A549 (cell line): ENCODE measurements around the gene DEPDC5. TPM values are rescaled to one million over a fixed set of nuclear protein-coding genes. Genes with fewer than 3 reads are reported as not detected.
A peak's percentile ranks its signal among the peaks of the same experiment; 100 is the strongest.

Experiments used
- ATAC-seq, 2 experiments: fragments of 200-7000 bp in 1 of 2; fragments of >200 bp in 1 of 2; cut with Nextera tagmentation in 1 of 2; cut with Tn5 transposase in 1 of 2; 3 replicates each; pipeline versions ENCODE4 v1.8.0 to v1.9.1; 2018 to 2020; ENCODE audit warnings: mild to moderate bottlenecking in 1 of 2, moderate library complexity in 1 of 2
- CTCF ChIA-PET: fragments of 300-600 bp; sonication (Branson Sonifier 250); formaldehyde crosslinking; extraction: SDS; loops from one replicate; lab custom pipeline; 2021; ENCODE audit warnings: antibody characterized with exemption, inconsistent platforms; lab: Yijun Ruan, JAX
- POLR2A ChIA-PET: fragments of 350-600 bp; formaldehyde crosslinking; extraction: SDS; loops from one replicate; lab custom pipeline; 2021; ENCODE audit warnings: antibody characterized with exemption, inconsistent platforms; lab: Yijun Ruan, JAX
- DNase-seq, 2 experiments: peaks; one replicate each; pipeline versions ENCODE4 v3.0.0 to v3.0.0-alpha.2; 2011 to 2016; ENCODE audit warnings: low read depth in 1 of 2, low spot score in 1 of 2
- FAIRE-seq: peaks from 2 replicates; lab custom pipeline; 2011; peaks lifted over from hg19 to GRCh38; lab: Jason Lieb, UNC
- H3K27ac ChIP-seq, 2 experiments: fragments of >200 bp; sonication (Bioruptor Twin); formaldehyde crosslinking; 3 replicates each; pipeline ENCODE4 v1.5.1; 2016 to 2017
- H3K4me1 ChIP-seq: fragments of >200 bp; sonication (Bioruptor Twin); formaldehyde crosslinking; 3 replicates; pipeline ENCODE4 v1.6.1; 2016
- H3K4me2 ChIP-seq: fragments of >200 bp; sonication (Bioruptor Twin); formaldehyde crosslinking; 3 replicates; pipeline ENCODE4 v1.6.1; 2016
- H3K4me3 ChIP-seq: fragments of >200 bp; sonication (Bioruptor Twin); formaldehyde crosslinking; 3 replicates; pipeline ENCODE4 v1.5.1; 2016
- H3K9me3 ChIP-seq: fragments of >200 bp; sonication (Bioruptor Twin); formaldehyde crosslinking; 3 replicates; pipeline ENCODE4 v1.6.1; 2016
- CHD4 ChIP-seq: fragments of 200-600 bp; sonication (generic); IDR thresholded peaks from 2 replicates; pipeline ENCODE4 v1.6.1; 2016; ENCODE audit warnings: antibody characterized with exemption, mild to moderate bottlenecking, borderline replicate concordance
- EHF ChIP-seq: fragments of 250-450 bp; sonication (Bioruptor Pico); IDR thresholded peaks from 2 replicates; pipeline ENCODE4 v1.5.0; 2020; ENCODE audit warnings: mild to moderate bottlenecking
- FOSL2 ChIP-seq, 2 experiments: fragments of 450-650 bp in 1 of 2; fragments of >200 bp in 1 of 2; sonication (Bioruptor Twin) in 1 of 2; formaldehyde crosslinking; IDR thresholded peaks; 2 replicates each; pipeline versions ENCODE4 v1.5.0 to v1.6.1; 2016 to 2020; ENCODE audit warnings: mild to moderate bottlenecking in 1 of 2, moderate library complexity in 1 of 2
- HOXA7 ChIP-seq: fragments of 250-450 bp; sonication (Bioruptor Pico); IDR thresholded peaks from 2 replicates; pipeline ENCODE4 v1.5.0; 2020; ENCODE audit warnings: mild to moderate bottlenecking, moderate library complexity
- JUN ChIP-seq, 2 experiments: fragments of >200 bp; sonication (Bioruptor Twin); formaldehyde crosslinking; IDR thresholded peaks; 2 replicates in 1 of 2; 3 replicates in 1 of 2; pipeline ENCODE4 v1.6.1; 2016 to 2017
- JUNB ChIP-seq: fragments of >200 bp; sonication (Bioruptor Twin); formaldehyde crosslinking; IDR thresholded peaks from 2 replicates; pipeline ENCODE4 v1.6.1; 2016
- MAZ ChIP-seq: fragments of 150-350 bp; IDR thresholded peaks from 2 replicates; pipeline ENCODE4 v1.6.1; 2014; ENCODE audit warnings: antibody characterized with exemption, low read depth, low read length, borderline replicate concordance
- RAD21 ChIP-seq, 2 experiments: fragments of >200 bp in 1 of 2; sonication (Bioruptor Twin) in 1 of 2; formaldehyde crosslinking in 1 of 2; IDR thresholded peaks in 1 of 2; conservative IDR thresholded peaks in 1 of 2; 2 replicates in 1 of 2; 3 replicates in 1 of 2; pipeline ENCODE4 v1.6.1; 2012 to 2018; ENCODE audit warnings: inconsistent platforms in 1 of 2
- RFX5 ChIP-seq: fragments of 450-650 bp; IDR thresholded peaks from 2 replicates; pipeline ENCODE4 v1.7.1; 2014; ENCODE audit warnings: antibody characterized with exemption, mild to moderate bottlenecking, moderate library complexity
- RNF2 ChIP-seq: fragments of 200-600 bp; sonication (generic); IDR thresholded peaks from 2 replicates; pipeline ENCODE4 v1.6.1; 2016; ENCODE audit warnings: low read depth, mild to moderate bottlenecking, antibody characterized with exemption, moderate library complexity, borderline replicate concordance
- SREBF2 ChIP-seq: fragments of 450-650 bp; IDR thresholded peaks from 2 replicates; pipeline ENCODE4 v1.6.1; 2014; ENCODE audit warnings: mild to moderate bottlenecking, moderate library complexity
- TP53 ChIP-seq: fragments of 250-450 bp; sonication (Bioruptor Pico); IDR thresholded peaks from 2 replicates; pipeline ENCODE4 v1.5.0; 2021; ENCODE audit warnings: mild to moderate bottlenecking, moderate library complexity
- WGBS: methylation state at CpG from one replicate; pipeline ENCODE4 v1.1.6; 2017; ENCODE audit errors: missing lambda C conversion rate; 5-methylcytosine and 5-hydroxymethylcytosine counted together
- polyA plus RNA-seq, 4 experiments: library from polyadenylated mRNA; depleted of rRNA in 3 of 4; stranded (reverse); fragments of >200 nt; fragmentation: RNase III in 1 of 4; extraction: RNeasy Plus Mini Kit Qiagen cat#74134 plus additional on column Dnase treatment in 1 of 4; gene quantifications; 2 replicates in 3 of 4; 3 replicates in 1 of 4; pipeline ENCODE4 v1.2.3, GENCODE V29; 2011 to 2017
- TF ChIP-seq, protein P1 (sequence below): fragments of >200 bp; sonication (Bioruptor Twin); formaldehyde crosslinking; IDR thresholded peaks from 3 replicates; pipeline ENCODE4 v1.5.1; 2016
- TF ChIP-seq, protein P2 (sequence below): fragments of 450-650 bp; IDR thresholded peaks from 2 replicates; pipeline ENCODE4 v1.6.1; 2014; ENCODE audit warnings: antibody characterized with exemption
- TF ChIP-seq, protein P3 (sequence below): fragments of 250-450 bp; sonication (Bioruptor Pico); IDR thresholded peaks from 2 replicates; pipeline ENCODE4 v1.5.0; 2020; ENCODE audit warnings: low read depth, mild to moderate bottlenecking, moderate library complexity
- TF ChIP-seq, protein P4 (sequence below): IDR thresholded peaks from 2 replicates; pipeline ENCODE4 v1.6.1; 2012; ENCODE audit warnings: low read depth, borderline replicate concordance
- TF ChIP-seq, protein P5 (sequence below): fragments of >200 bp; sonication (Bioruptor Twin); formaldehyde crosslinking; IDR thresholded peaks from 3 replicates; pipeline ENCODE4 v1.6.1; 2016
- TF ChIP-seq, protein P6 (sequence below): IDR thresholded peaks from 2 replicates; pipeline ENCODE4 v1.6.1; 2012

Gene DEPDC5
- polyA plus RNA-seq, 2 of the 4 experiments (the other 2 are of a cell fraction): 4.4 to 10.1 TPM

DNA sequence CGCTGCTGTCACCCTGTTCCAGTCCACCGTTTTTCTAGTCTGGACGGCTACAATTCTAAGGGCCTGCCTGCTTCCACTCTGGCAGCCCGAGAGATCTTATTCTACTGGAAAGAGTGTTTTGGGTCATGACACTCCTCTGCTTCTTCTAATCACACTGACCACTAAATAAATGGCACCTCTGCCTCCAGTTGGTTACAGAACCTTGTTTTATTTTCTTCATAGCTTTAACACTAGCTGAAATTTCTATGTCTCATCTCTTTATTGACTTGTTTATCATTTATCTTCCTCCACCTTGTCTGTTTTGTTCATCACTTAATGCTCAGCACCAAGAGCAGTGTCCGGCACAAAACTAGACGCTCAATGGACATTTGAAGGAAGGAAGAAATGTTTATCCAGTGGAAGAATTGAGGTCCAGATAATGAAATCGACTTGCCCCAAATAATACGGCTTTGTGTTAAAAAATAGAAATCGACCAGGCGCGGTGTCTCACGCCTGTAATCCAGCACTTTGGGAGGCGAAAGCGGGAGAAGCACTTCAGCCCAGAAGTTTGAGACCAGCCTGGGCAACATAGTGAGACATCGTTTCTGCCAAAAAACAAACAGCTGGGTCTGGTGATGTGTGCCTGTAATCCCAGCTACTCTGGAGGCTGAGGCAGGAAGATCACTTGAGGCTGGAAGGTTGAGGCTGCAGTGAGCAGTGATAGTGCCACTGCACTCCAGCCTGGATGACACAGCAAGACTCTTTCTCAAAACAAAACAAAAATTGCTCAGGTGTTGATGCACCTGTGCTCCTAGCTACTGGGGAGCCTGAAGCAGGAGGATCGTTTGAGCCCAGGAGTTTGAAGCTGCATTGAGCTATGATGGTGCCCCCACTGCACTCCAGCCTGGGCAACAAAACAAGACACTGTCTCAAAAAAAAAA, 3.2 kb upstream of the DEPDC5 start:
- Histone ChIP-seq H3K27ac (peak overlapping the region; percentile 96 to 100), H3K9me3 (no peaks in the 10 kb centered on the region), H3K4me1 (peaks cover 27% of the 10 kb centered on the region; the same call in 2 of the 3 replicates), H3K4me3 (no peak overlapping the region), H3K4me2 (peak overlapping the region; percentile 71)
- FAIRE-seq (no peak), DNase-seq (no peak), ATAC-seq (no peak)
- CTCF ChIA-PET: no interaction called here
- TF ChIP-seq EHF (CRISPR knock-in tag) (no peak), CHD4 (no peak), HOXA7 (no peak), JUNB (no peak), RFX5 (no peak), MAZ (no peak), TP53 (CRISPR knock-in tag) (no peak), SREBF2 (no peak), RAD21 (conservative IDR thresholded peaks at IDR 0.05 in 1 of 2, IDR thresholded peaks at IDR 0.05 in 1 of 2) (no peak), FOSL2 (IDR thresholded peaks at IDR 0.05) (no peak), FOSL2 (CRISPR knock-in tag; IDR thresholded peaks at IDR 0.05) (no peak), JUN (IDR thresholded peaks at IDR 0.05) (no peak)
- TF ChIP-seq, protein P1, sequence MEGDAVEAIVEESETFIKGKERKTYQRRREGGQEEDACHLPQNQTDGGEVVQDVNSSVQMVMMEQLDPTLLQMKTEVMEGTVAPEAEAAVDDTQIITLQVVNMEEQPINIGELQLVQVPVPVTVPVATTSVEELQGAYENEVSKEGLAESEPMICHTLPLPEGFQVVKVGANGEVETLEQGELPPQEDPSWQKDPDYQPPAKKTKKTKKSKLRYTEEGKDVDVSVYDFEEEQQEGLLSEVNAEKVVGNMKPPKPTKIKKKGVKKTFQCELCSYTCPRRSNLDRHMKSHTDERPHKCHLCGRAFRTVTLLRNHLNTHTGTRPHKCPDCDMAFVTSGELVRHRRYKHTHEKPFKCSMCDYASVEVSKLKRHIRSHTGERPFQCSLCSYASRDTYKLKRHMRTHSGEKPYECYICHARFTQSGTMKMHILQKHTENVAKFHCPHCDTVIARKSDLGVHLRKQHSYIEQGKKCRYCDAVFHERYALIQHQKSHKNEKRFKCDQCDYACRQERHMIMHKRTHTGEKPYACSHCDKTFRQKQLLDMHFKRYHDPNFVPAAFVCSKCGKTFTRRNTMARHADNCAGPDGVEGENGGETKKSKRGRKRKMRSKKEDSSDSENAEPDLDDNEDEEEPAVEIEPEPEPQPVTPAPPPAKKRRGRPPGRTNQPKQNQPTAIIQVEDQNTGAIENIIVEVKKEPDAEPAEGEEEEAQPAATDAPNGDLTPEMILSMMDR: no peak
- TF ChIP-seq, protein P2, sequence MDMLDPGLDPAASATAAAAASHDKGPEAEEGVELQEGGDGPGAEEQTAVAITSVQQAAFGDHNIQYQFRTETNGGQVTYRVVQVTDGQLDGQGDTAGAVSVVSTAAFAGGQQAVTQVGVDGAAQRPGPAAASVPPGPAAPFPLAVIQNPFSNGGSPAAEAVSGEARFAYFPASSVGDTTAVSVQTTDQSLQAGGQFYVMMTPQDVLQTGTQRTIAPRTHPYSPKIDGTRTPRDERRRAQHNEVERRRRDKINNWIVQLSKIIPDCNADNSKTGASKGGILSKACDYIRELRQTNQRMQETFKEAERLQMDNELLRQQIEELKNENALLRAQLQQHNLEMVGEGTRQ: no peak
- TF ChIP-seq, protein P3, sequence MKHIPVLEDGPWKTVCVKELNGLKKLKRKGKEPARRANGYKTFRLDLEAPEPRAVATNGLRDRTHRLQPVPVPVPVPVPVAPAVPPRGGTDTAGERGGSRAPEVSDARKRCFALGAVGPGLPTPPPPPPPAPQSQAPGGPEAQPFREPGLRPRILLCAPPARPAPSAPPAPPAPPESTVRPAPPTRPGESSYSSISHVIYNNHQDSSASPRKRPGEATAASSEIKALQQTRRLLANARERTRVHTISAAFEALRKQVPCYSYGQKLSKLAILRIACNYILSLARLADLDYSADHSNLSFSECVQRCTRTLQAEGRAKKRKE (CRISPR knock-in tag): no peak
- TF ChIP-seq, protein P4, sequence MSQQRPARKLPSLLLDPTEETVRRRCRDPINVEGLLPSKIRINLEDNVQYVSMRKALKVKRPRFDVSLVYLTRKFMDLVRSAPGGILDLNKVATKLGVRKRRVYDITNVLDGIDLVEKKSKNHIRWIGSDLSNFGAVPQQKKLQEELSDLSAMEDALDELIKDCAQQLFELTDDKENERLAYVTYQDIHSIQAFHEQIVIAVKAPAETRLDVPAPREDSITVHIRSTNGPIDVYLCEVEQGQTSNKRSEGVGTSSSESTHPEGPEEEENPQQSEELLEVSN: no peak
- TF ChIP-seq, protein P5, sequence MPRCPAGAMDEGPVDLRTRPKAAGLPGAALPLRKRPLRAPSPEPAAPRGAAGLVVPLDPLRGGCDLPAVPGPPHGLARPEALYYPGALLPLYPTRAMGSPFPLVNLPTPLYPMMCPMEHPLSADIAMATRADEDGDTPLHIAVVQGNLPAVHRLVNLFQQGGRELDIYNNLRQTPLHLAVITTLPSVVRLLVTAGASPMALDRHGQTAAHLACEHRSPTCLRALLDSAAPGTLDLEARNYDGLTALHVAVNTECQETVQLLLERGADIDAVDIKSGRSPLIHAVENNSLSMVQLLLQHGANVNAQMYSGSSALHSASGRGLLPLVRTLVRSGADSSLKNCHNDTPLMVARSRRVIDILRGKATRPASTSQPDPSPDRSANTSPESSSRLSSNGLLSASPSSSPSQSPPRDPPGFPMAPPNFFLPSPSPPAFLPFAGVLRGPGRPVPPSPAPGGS: no peak
- TF ChIP-seq, protein P6, sequence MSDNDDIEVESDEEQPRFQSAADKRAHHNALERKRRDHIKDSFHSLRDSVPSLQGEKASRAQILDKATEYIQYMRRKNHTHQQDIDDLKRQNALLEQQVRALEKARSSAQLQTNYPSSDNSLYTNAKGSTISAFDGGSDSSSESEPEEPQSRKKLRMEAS: no peak
- POLR2A ChIA-PET: no interaction called here
- 61% methylated on average over 16 of the region's 16 CpGs for WGBS

DNA sequence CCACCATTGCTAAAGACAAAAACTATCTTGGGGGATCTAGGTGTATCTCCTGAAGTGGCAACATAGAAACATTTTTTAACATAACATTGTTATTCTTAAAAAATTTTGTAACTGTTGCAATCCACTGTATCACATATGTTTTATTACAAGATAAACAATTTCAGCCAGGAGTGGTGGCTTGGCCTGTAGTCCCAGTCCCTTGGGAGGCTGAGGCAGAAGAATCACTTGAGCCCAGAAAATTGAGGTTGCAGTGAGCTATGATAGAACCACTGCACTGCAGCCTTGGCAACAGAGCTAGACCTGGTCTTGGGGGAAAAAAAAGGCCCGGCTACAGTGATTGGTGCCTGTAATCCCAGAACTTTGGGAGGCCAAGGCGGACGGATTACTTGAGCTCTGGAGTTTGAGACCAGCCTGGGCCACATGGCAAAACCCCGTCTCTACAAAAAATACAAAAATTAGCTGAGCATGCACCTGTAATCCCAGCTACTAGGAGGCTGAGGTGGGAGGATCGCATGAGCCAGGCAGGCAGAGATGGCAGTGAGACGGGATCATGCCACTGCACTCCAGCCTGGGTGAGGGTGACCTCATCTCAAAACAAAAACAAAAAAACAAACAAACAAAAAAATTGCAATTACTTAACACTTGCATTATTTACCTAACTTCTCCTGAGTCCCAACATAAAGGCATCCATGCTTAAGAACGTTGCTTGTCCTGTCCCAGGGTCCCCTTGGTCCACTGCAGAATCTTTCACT, 1.5 kb upstream of the DEPDC5 start:
- H3K9me3 ChIP-seq: no peaks in the 10 kb centered on the region
- 84% methylated on average over 7 of the region's 7 CpGs for WGBS
- no peak for ATAC-seq
- peak overlapping the region in 1 of 2 experiments; percentile 91; a peak in 4 of 6 replicates for H3K27ac ChIP-seq
- no peak overlapping the region for H3K4me2 ChIP-seq
- FAIRE-seq: no peak
- H3K4me3 ChIP-seq: no peak overlapping the region
- peaks cover 27% of the 10 kb centered on the region; the same call in 2 of the 3 replicates for H3K4me1 ChIP-seq
- TF ChIP-seq FOSL2 (IDR thresholded peaks at IDR 0.05) (no peak), FOSL2 (CRISPR knock-in tag; IDR thresholded peaks at IDR 0.05) (no peak), RNF2 (no peak), JUN (IDR thresholded peaks at IDR 0.05) (no peak)
- TF ChIP-seq, all 56 proteins: peak for 0
- DNase-seq: no peak
- POLR2A ChIA-PET: no interaction called here
- CTCF ChIA-PET: interaction anchor here (0.6 to 0.7 kb wide), 2 partner anchors 75 to 445 kb away, joined by 3 to 4 read pairs; no protein-coding TSS in a partner anchor
